HAP-1 (cell line): ENCODE measurements around the gene NLGN1.
"Not testable (repeated sequence)": the region's sequence is repeated elsewhere in the genome, so short reads cannot be mapped to it uniquely, and the experiment has no call there.

Source experiments
- DNase-seq, 2 experiments: peaks; one replicate each; pipeline ENCODE4 v3.0.0-alpha.2; 2016 to 2020; ENCODE audit warnings: low spot score in 2 of 2
- H3K27me3 ChIP-seq: fragments of 250-450 bp; sonication (Bioruptor Pico); 2 replicates; pipeline ENCODE4 v1.5.1; 2020; ENCODE audit warnings: low read depth, mild to moderate bottlenecking, moderate library complexity
- H3K36me3 ChIP-seq: fragments of 250-450 bp; sonication (Bioruptor Pico); replicated peaks from 2 replicates; pipeline ENCODE4 v1.5.1; 2020; ENCODE audit warnings: mild to moderate bottlenecking
- H3K4me1 ChIP-seq: fragments of 250-450 bp; sonication (Bioruptor Pico); 2 replicates; pipeline ENCODE4 v1.5.1; 2020; ENCODE audit warnings: mild to moderate bottlenecking
- H3K4me3 ChIP-seq: fragments of 250-450 bp; sonication (Bioruptor Pico); 2 replicates; pipeline ENCODE4 v1.5.1; 2020; ENCODE audit warnings: mild to moderate bottlenecking, moderate library complexity
- H3K9me3 ChIP-seq: fragments of 250-450 bp; sonication (Bioruptor Pico); 2 replicates; pipeline ENCODE4 v1.5.1; 2020; ENCODE audit warnings: mild to moderate bottlenecking, moderate library complexity
- in situ Hi-C: fragments of 300-500 bp; cut with MboI; formaldehyde crosslinking; loops from 3 replicates; pipeline ENCODE4 v1.14.3; 2020; ENCODE audit warnings: low sequenced_read_pairs, inconsistent platforms, mixed read lengths

The NLGN1 gene

GRCh38 chr3:173465898-173466678 is 68.5 kb downstream of the NLGN1 start:
- no peaks in the 10 kb centered on the region for H3K36me3 ChIP-seq
- DNase-seq = no peak
- H3K9me3 ChIP-seq = no peaks in the 10 kb centered on the region
- no peak overlapping the region for H3K4me3 ChIP-seq
- no peaks in the 10 kb centered on the region for H3K27me3 ChIP-seq
- H3K4me1 ChIP-seq = no peaks in the 10 kb centered on the region
- in situ Hi-C loops = no loop called here

GRCh38 chr3:173467501-173467900 is 70.0 kb downstream of the NLGN1 start:
- Histone ChIP-seq H3K9me3 (no peaks in the 10 kb centered on the region), H3K36me3 (no peaks in the 10 kb centered on the region), H3K27me3 (no peaks in the 10 kb centered on the region), H3K4me3 (no peak overlapping the region), H3K4me1 (no peaks in the 10 kb centered on the region)
- in situ Hi-C loops = no loop called here
- DNase-seq = no peak

- H3K36me3 ChIP-seq = no peaks in the 10 kb centered on the region
- no peak for DNase-seq
- H3K27me3 ChIP-seq = no peaks in the 10 kb centered on the region
- H3K9me3 ChIP-seq = no peaks in the 10 kb centered on the region
- no peaks in the 10 kb centered on the region for H3K4me1 ChIP-seq
- H3K4me3 ChIP-seq = no peak overlapping the region
- in situ Hi-C loops = no loop called here
Measured at GRCh38 chr3:173473237-173473636, 75.7 kb downstream of the NLGN1 start.

- no peak for DNase-seq
- Histone ChIP-seq H3K36me3 (no peaks in the 10 kb centered on the region), H3K27me3 (no peaks in the 10 kb centered on the region), H3K4me3 (no peak overlapping the region), H3K4me1 (no peaks in the 10 kb centered on the region), H3K9me3 (no peaks in the 10 kb centered on the region)
- in situ Hi-C loops = no loop called here
Measured at GRCh38 chr3:173479301-173479700, 81.8 kb downstream of the NLGN1 start.

GRCh38 chr3:173501931-173502489 is 104.5 kb downstream of the NLGN1 start:
- DNase-seq = no peak
- Histone ChIP-seq H3K36me3 (no peaks in the 10 kb centered on the region), H3K4me1 (no peaks in the 10 kb centered on the region), H3K4me3 (no peak overlapping the region), H3K9me3 (no peaks in the 10 kb centered on the region), H3K27me3 (no peaks in the 10 kb centered on the region)
- in situ Hi-C loops = no loop called here

- Histone ChIP-seq H3K4me3 (no peak overlapping the region), H3K27me3 (no peaks in the 10 kb centered on the region), H3K36me3 (no peaks in the 10 kb centered on the region), H3K4me1 (no peaks in the 10 kb centered on the region), H3K9me3 (no peaks in the 10 kb centered on the region)
- in situ Hi-C loops = no loop called here
- no peak for DNase-seq
Measured at GRCh38 chr3:173502983-173503568, 105.5 kb downstream of the NLGN1 start.

GRCh38 chr3:173510565-173510964 is 113.0 kb downstream of the NLGN1 start:
- no peaks in the 10 kb centered on the region for H3K9me3 ChIP-seq
- H3K36me3 ChIP-seq = no peaks in the 10 kb centered on the region
- DNase-seq = no peak
- H3K4me3 ChIP-seq = no peak overlapping the region
- no peaks in the 10 kb centered on the region for H3K4me1 ChIP-seq
- in situ Hi-C loops = no loop called here
- no peaks in the 10 kb centered on the region for H3K27me3 ChIP-seq

- H3K27me3 ChIP-seq = no peaks in the 10 kb centered on the region
- no peak for DNase-seq
- in situ Hi-C loops = no loop called here
- H3K9me3 ChIP-seq = no peaks in the 10 kb centered on the region
- no peaks in the 10 kb centered on the region for H3K36me3 ChIP-seq
- H3K4me3 ChIP-seq = no peak overlapping the region
- no peaks in the 10 kb centered on the region for H3K4me1 ChIP-seq
Measured at GRCh38 chr3:173513123-173513522, 115.6 kb downstream of the NLGN1 start.

GRCh38 chr3:173529062-173529711 is 131.6 kb downstream of the NLGN1 start:
- Histone ChIP-seq H3K36me3 (no peaks in the 10 kb centered on the region), H3K9me3 (no peaks in the 10 kb centered on the region; the same call in 1 of the 2 replicates), H3K4me3 (no peak overlapping the region), H3K27me3 (no peaks in the 10 kb centered on the region), H3K4me1 (no peaks in the 10 kb centered on the region)
- peak; percentile 41 to 62 for DNase-seq
- in situ Hi-C loops = no loop called here

- Histone ChIP-seq H3K9me3 (no peaks in the 10 kb centered on the region; the same call in 1 of the 2 replicates), H3K4me3 (no peak overlapping the region), H3K36me3 (no peaks in the 10 kb centered on the region), H3K4me1 (no peaks in the 10 kb centered on the region), H3K27me3 (no peaks in the 10 kb centered on the region)
- peak in 1 of 2 experiments; percentile 43 for DNase-seq
- in situ Hi-C loops = no loop called here
Measured at GRCh38 chr3:173531602-173532001, 134.1 kb downstream of the NLGN1 start.

GRCh38 chr3:173538410-173538809 is 140.9 kb downstream of the NLGN1 start:
- in situ Hi-C loops = no loop called here
- DNase-seq = no peak
- no peaks in the 10 kb centered on the region for H3K9me3 ChIP-seq
- H3K4me3 ChIP-seq = no peak overlapping the region
- H3K36me3 ChIP-seq = no peaks in the 10 kb centered on the region
- H3K27me3 ChIP-seq = no peaks in the 10 kb centered on the region
- H3K4me1 ChIP-seq = no peaks in the 10 kb centered on the region

- H3K4me1 ChIP-seq, H3K9me3 ChIP-seq, H3K4me3 ChIP-seq, in situ Hi-C loops, H3K36me3 ChIP-seq, H3K27me3 ChIP-seq, DNase-seq: not testable (repeated sequence)
Measured at GRCh38 chr3:173545590-173545989, 148.0 kb downstream of the NLGN1 start.

GRCh38 chr3:173547070-173547469 is 149.5 kb downstream of the NLGN1 start:
- no peaks in the 10 kb centered on the region for H3K4me1 ChIP-seq
- no peaks in the 10 kb centered on the region for H3K27me3 ChIP-seq
- no peak for DNase-seq
- H3K36me3 ChIP-seq = no peaks in the 10 kb centered on the region
- in situ Hi-C loops = no loop called here
- H3K9me3 ChIP-seq = no peaks in the 10 kb centered on the region
- no peak overlapping the region for H3K4me3 ChIP-seq

- no peaks in the 10 kb centered on the region for H3K36me3 ChIP-seq
- H3K9me3 ChIP-seq = no peaks in the 10 kb centered on the region
- no peaks in the 10 kb centered on the region for H3K27me3 ChIP-seq
- peaks cover under 1% of the 10 kb centered on the region; the same call in 1 of the 2 replicates for H3K4me1 ChIP-seq
- in situ Hi-C loops = no loop called here
- H3K4me3 ChIP-seq = no peak overlapping the region
- no peak for DNase-seq
Measured at GRCh38 chr3:173548261-173548660, 150.7 kb downstream of the NLGN1 start.
